ENCODE measurements around the gene LMBRD2.

LMBRD2 gene

DNA sequence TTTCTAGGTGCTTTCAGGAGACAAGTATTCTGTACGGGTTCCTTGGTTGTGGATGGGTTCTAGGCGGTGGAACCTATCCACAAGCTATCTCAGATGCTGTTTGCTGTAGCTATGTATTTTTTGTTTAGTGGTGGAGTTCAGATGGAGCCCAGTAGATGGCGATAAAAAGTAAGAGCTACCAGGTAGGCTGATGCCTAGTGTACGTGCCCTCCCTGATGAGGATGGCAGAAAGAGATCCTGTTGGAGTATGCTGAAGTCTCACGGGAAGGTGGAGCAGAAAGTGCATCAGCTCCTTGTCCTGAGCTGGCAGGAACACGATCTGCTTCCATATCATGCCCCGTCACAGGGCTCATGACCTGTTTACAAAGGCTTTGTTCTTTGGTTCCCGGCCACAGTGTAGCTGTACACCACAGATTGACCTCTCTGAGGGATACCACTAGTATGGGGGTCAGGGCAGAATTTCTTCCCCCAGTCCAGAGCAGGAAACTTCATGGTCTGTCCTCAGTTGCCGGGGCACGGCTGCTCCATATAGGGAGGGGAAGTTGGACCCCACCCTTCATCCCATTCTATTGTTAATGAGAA is 72.4 kb downstream of the LMBRD2 start:
- DNase-seq: peak; percentile 42 to 63 (median 54)
- Histone ChIP-seq H3K4me1 (ENCODE audit: control extremely low read depth in 1 of 4, control insufficient read depth in 4 of 4, insufficient read depth in 4 of 4, low read length in 3 of 4) (no peaks in the 10 kb centered on the region), H3K27me3 (replicated peaks in 2 of 5; ENCODE audit: control insufficient read depth in 4 of 5, insufficient read depth in 5 of 5, low read length in 4 of 5) (peaks cover 0 to 2% (median 0%) of the 10 kb centered on the region in 5 experiments), H3K27ac (ENCODE audit: insufficient read depth in 1 of 2, low read depth in 1 of 2, low read length in 2 of 2, poor library complexity in 1 of 2, severe bottlenecking in 2 of 2) (no peak overlapping the region), H3K36me3 (ENCODE audit: control insufficient read depth in 4 of 4, insufficient read depth in 4 of 4, low read length in 3 of 4) (no peaks in the 10 kb centered on the region), H3K4me3 (ENCODE audit: control insufficient read depth in 1 of 7, extremely low read depth in 1 of 7, insufficient read depth in 4 of 7, low read depth in 2 of 7, low read length in 6 of 7) (no peak overlapping the region), H3K9me3 (ENCODE audit: control extremely low read depth in 1 of 5, control insufficient read depth in 4 of 5, insufficient read depth in 2 of 5, low read depth in 1 of 5, low read length in 4 of 5) (no peaks in the 10 kb centered on the region)
- CTCF ChIA-PET: interaction anchor here (0.7 to 3.1 kb wide), 17 partner anchors 8 to 336 kb away, joined by 3 to 31 read pairs (median 4); no protein-coding TSS in a partner anchor
- WGBS (ENCODE audit: insufficient coverage): 40% methylated on average over 9 of the region's 10 CpGs
- POLR2A ChIA-PET: no interaction called here

- no peak overlapping the region for H3K27ac ChIP-seq (ENCODE audit: insufficient read depth in 1 of 2, low read depth in 1 of 2, low read length in 2 of 2, poor library complexity in 1 of 2, severe bottlenecking in 2 of 2)
- ChIA-PET POLR2A (no interaction called here), CTCF (interaction anchor here (0.7 to 3.1 kb wide), 10 partner anchors 8 to 336 kb away, joined by 3 to 31 read pairs (median 4); no protein-coding TSS in a partner anchor)
- H3K36me3 ChIP-seq (ENCODE audit: control insufficient read depth in 4 of 4, insufficient read depth in 4 of 4, low read length in 3 of 4): no peaks in the 10 kb centered on the region
- no peak for DNase-seq
- no peak overlapping the region for H3K4me3 ChIP-seq (ENCODE audit: control insufficient read depth in 1 of 7, extremely low read depth in 1 of 7, insufficient read depth in 4 of 7, low read depth in 2 of 7, low read length in 6 of 7)
- no peaks in the 10 kb centered on the region for H3K27me3 ChIP-seq (replicated peaks in 2 of 5; ENCODE audit: control insufficient read depth in 4 of 5, insufficient read depth in 5 of 5, low read length in 4 of 5)
- 95% methylated on average over 6 of the region's 10 CpGs for WGBS (ENCODE audit: insufficient coverage)
- no peaks in the 10 kb centered on the region for H3K9me3 ChIP-seq (ENCODE audit: control extremely low read depth in 1 of 5, control insufficient read depth in 4 of 5, insufficient read depth in 2 of 5, low read depth in 1 of 5, low read length in 4 of 5)
- no peaks in the 10 kb centered on the region for H3K4me1 ChIP-seq (ENCODE audit: control extremely low read depth in 1 of 4, control insufficient read depth in 4 of 4, insufficient read depth in 4 of 4, low read length in 3 of 4)
Observed at GRCh38 chr5:36078430-36078829, 73.3 kb downstream of the LMBRD2 start.

- Histone ChIP-seq H3K27me3 (replicated peaks in 2 of 5; ENCODE audit: control insufficient read depth in 4 of 5, insufficient read depth in 5 of 5, low read length in 4 of 5) (peaks cover 0 to 3% (median 0%) of the 10 kb centered on the region in 5 experiments), H3K4me1 (ENCODE audit: control extremely low read depth in 1 of 4, control insufficient read depth in 4 of 4, insufficient read depth in 4 of 4, low read length in 3 of 4) (peaks cover 0 to 5% (median 0%) of the 10 kb centered on the region in 4 experiments), H3K27ac (ENCODE audit: insufficient read depth in 1 of 2, low read depth in 1 of 2, low read length in 2 of 2, poor library complexity in 1 of 2, severe bottlenecking in 2 of 2) (no peak overlapping the region), H3K4me3 (ENCODE audit: control insufficient read depth in 1 of 7, extremely low read depth in 1 of 7, insufficient read depth in 4 of 7, low read depth in 2 of 7, low read length in 6 of 7) (no peak overlapping the region), H3K9me3 (ENCODE audit: control extremely low read depth in 1 of 5, control insufficient read depth in 4 of 5, insufficient read depth in 2 of 5, low read depth in 1 of 5, low read length in 4 of 5) (no peaks in the 10 kb centered on the region), H3K36me3 (ENCODE audit: control insufficient read depth in 4 of 4, insufficient read depth in 4 of 4, low read length in 3 of 4) (no peaks in the 10 kb centered on the region)
- WGBS (ENCODE audit: insufficient coverage): 54% methylated on average over 2 of the region's 3 CpGs
- ChIA-PET CTCF (interaction anchor here (1.2 to 1.7 kb wide), 2 partner anchors 14 to 228 kb away, joined by 3 read pairs; partner anchors contain the start of gene RANBP3L), POLR2A (no interaction called here)
- DNase-seq: peak; percentile 39 to 72 (median 62)
Observed at GRCh38 chr5:36073595-36074216, 78.0 kb downstream of the LMBRD2 start.

GRCh38 chr5:36070687-36071571 is 80.8 kb downstream of the LMBRD2 start:
- WGBS (ENCODE audit: insufficient coverage): 48% methylated on average over 4 of the region's 9 CpGs
- POLR2A ChIA-PET: no interaction called here
- Histone ChIP-seq H3K36me3 (ENCODE audit: control insufficient read depth in 4 of 4, insufficient read depth in 4 of 4, low read length in 3 of 4) (no peaks in the 10 kb centered on the region), H3K27me3 (replicated peaks in 2 of 5; ENCODE audit: control insufficient read depth in 4 of 5, insufficient read depth in 5 of 5, low read length in 4 of 5) (peaks cover 2 to 20% (median 16%) of the 10 kb centered on the region in 5 experiments), H3K4me1 (ENCODE audit: control extremely low read depth in 1 of 4, control insufficient read depth in 4 of 4, insufficient read depth in 4 of 4, low read length in 3 of 4) (peaks cover 5 to 15% (median 10%) of the 10 kb centered on the region in 4 experiments), H3K9me3 (ENCODE audit: control extremely low read depth in 1 of 5, control insufficient read depth in 4 of 5, insufficient read depth in 2 of 5, low read depth in 1 of 5, low read length in 4 of 5) (no peaks in the 10 kb centered on the region), H3K4me3 (ENCODE audit: control insufficient read depth in 1 of 7, extremely low read depth in 1 of 7, insufficient read depth in 4 of 7, low read depth in 2 of 7, low read length in 6 of 7) (peak overlapping the region in 4 of 7 experiments; percentile 11 to 74 (median 54)), H3K27ac (ENCODE audit: insufficient read depth in 1 of 2, low read depth in 1 of 2, low read length in 2 of 2, poor library complexity in 1 of 2, severe bottlenecking in 2 of 2) (no peak overlapping the region)
- CTCF ChIA-PET: interaction anchor here (1.4 kb wide), 1 partner anchor 8 kb away, joined by 4 read pairs; no protein-coding TSS in a partner anchor
- DNase-seq: peak in 2 of 3 donors; percentile 16 to 23

DNA sequence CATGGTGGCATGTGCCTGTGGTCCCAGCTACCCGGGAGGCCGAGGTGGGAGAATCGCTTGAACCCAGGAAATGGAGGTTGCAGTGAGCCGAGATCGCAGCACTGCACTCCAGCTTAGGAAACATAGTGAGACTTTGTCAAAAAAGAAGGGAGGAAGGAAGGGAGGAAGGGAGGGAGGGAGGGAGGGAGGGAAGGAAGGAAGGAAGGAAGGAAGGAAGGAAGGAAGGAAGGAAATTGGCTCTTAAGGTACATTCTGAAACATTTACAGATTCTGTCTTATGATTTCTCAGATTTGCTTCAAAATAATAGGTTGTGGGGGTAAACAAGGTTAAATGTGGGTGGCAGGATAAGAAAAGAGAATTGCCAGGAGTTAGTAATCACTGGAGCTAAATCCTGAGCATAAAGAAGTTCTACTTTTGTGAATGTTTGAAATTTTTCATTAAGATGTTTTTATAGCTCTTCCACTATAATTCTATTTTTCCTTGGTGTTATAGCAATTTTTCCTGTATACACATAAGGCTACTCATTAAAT is 82.9 kb downstream of the LMBRD2 start:
- ChIA-PET POLR2A (no interaction called here), CTCF (interaction anchor here (1.3 to 1.7 kb wide), 2 partner anchors 9 to 10 kb away, joined by 3 to 5 read pairs; no protein-coding TSS in a partner anchor)
- 80% methylated on average over 2 of the region's 5 CpGs for WGBS (ENCODE audit: insufficient coverage)
- H3K27ac ChIP-seq (ENCODE audit: insufficient read depth in 1 of 2, low read depth in 1 of 2, low read length in 2 of 2, poor library complexity in 1 of 2, severe bottlenecking in 2 of 2): no peak overlapping the region
- no peak overlapping the region for H3K4me3 ChIP-seq (ENCODE audit: control insufficient read depth in 1 of 7, extremely low read depth in 1 of 7, insufficient read depth in 4 of 7, low read depth in 2 of 7, low read length in 6 of 7)
- H3K4me1 ChIP-seq (ENCODE audit: control extremely low read depth in 1 of 4, control insufficient read depth in 4 of 4, insufficient read depth in 4 of 4, low read length in 3 of 4): peaks cover 5 to 15% (median 10%) of the 10 kb centered on the region in 4 experiments
- H3K27me3 ChIP-seq (replicated peaks in 2 of 5; ENCODE audit: control insufficient read depth in 4 of 5, insufficient read depth in 5 of 5, low read length in 4 of 5): peaks cover 2 to 27% (median 22%) of the 10 kb centered on the region in 5 experiments
- no peaks in the 10 kb centered on the region for H3K36me3 ChIP-seq (ENCODE audit: control insufficient read depth in 4 of 4, insufficient read depth in 4 of 4, low read length in 3 of 4)
- DNase-seq: no peak
- no peaks in the 10 kb centered on the region for H3K9me3 ChIP-seq (ENCODE audit: control extremely low read depth in 1 of 5, control insufficient read depth in 4 of 5, insufficient read depth in 2 of 5, low read depth in 1 of 5, low read length in 4 of 5)

DNA sequence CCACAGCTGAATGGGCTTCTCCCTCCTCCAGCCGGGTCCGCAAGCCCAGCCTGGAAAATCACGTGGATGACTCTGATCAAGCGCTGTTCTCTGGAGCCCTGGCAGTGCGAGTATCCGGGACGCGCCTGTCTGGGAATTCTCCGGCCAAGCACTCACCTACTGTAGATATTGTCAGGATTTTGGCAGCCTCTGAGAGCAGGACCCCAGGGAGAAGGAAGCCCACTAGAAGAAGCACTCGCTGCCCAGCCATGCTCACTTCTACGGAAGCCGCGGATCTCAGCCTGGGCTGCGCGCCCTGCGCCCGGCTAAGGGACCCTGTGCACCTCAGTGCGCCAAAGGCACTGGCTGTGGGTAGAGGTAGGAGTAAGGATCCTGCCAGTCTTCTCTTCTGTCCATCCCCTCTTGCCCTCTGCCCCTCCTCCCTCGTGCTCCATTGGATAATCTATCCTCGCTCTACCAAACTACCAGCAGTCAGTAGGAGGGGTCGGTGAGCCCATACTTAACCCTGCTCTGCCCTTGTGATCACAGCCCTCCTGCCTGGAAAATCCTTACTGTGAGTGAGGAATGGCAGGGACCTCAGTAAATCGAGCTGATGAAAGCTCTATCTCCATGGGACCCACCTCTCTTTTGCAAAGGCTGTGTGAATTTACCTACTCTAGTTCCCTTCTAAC is 85.0 kb downstream of the LMBRD2 start, which contains the start of gene UGT3A2:
Gene UGT3A2, minus strand, starts transcription at position 343 of the 671 bp plus-strand sequence. Its CDS starts 93 bp downstream, at position 250.
- 1% methylated on average over 21 of the region's 22 CpGs for WGBS (ENCODE audit: insufficient coverage)
- ChIA-PET CTCF (no interaction called here), POLR2A (no interaction called here)
- H3K27me3 ChIP-seq (replicated peaks in 2 of 5; ENCODE audit: control insufficient read depth in 4 of 5, insufficient read depth in 5 of 5, low read length in 4 of 5): peaks cover 2 to 29% (median 20%) of the 10 kb centered on the region in 5 experiments
- peak within 1 kb of the TSS; percentile 0 to 77 (median 61) for H3K4me3 ChIP-seq (ENCODE audit: control insufficient read depth in 1 of 7, extremely low read depth in 1 of 7, insufficient read depth in 4 of 7, low read depth in 2 of 7, low read length in 6 of 7)
- no peaks in the 10 kb centered on the region for H3K36me3 ChIP-seq (ENCODE audit: control insufficient read depth in 4 of 4, insufficient read depth in 4 of 4, low read length in 3 of 4)
- no peaks in the 10 kb centered on the region for H3K9me3 ChIP-seq (ENCODE audit: control extremely low read depth in 1 of 5, control insufficient read depth in 4 of 5, insufficient read depth in 2 of 5, low read depth in 1 of 5, low read length in 4 of 5)
- peak in 2 of 3 donors; percentile 19 to 30 for DNase-seq
- H3K4me1 ChIP-seq (ENCODE audit: control extremely low read depth in 1 of 4, control insufficient read depth in 4 of 4, insufficient read depth in 4 of 4, low read length in 3 of 4): peaks cover 5 to 15% (median 10%) of the 10 kb centered on the region in 4 experiments
- H3K27ac ChIP-seq (ENCODE audit: insufficient read depth in 1 of 2, low read depth in 1 of 2, low read length in 2 of 2, poor library complexity in 1 of 2, severe bottlenecking in 2 of 2): no peak within 1 kb of the TSS
